Stimulated activated CD4-positive, alpha-beta T cell treated with anti-CD3 and anti-CD28 coated beads, Interleukin-1b, Interleukin-23, amount 100 ng/mL, for 4 hours (primary cell): ENCODE measurements around the gene GORASP1.

Source experiments
- DNase-seq, 2 donors: peaks; one replicate each; pipeline ENCODE4 v3.0.0-alpha.2; 2020; ENCODE audit warnings: low read depth in 2 of 2

The GORASP1 gene

GRCh38 chr3:39141171-39141995, 34.0 kb upstream of the GORASP1 start:
- DNase-seq = no peak

GRCh38 chr3:39140341-39140971, 33.0 kb upstream of the GORASP1 start:
- DNase-seq = no peak

- no peak for DNase-seq
These were observed 32.0 kb upstream of the GORASP1 start for GRCh38 chr3:39139442-39139841.

- no peak for DNase-seq
These were observed 31.5 kb upstream of the GORASP1 start for GRCh38 chr3:39138804-39139415.

GRCh38 chr3:39137991-39138803, 30.8 kb upstream of the GORASP1 start:
- no peak for DNase-seq

GRCh38 chr3:39137435-39137936, 30.1 kb upstream of the GORASP1 start:
- DNase-seq = no peak

- DNase-seq = no peak
These were observed 29.4 kb upstream of the GORASP1 start for GRCh38 chr3:39136533-39137434.

GRCh38 chr3:39135170-39135805, 27.9 kb upstream of the GORASP1 start:
- no peak for DNase-seq

GRCh38 chr3:39134305-39134704, 26.9 kb upstream of the GORASP1 start:
- no peak for DNase-seq

GRCh38 chr3:39133822-39134221, 26.4 kb upstream of the GORASP1 start:
- DNase-seq = no peak

GRCh38 chr3:39133093-39133490, 25.7 kb upstream of the GORASP1 start:
- no peak for DNase-seq

GRCh38 chr3:39132096-39133092, 25.0 kb upstream of the GORASP1 start:
- no peak for DNase-seq

GRCh38 chr3:39130693-39131265, 23.4 kb upstream of the GORASP1 start:
- no peak for DNase-seq

GRCh38 chr3:39130026-39130425, 22.6 kb upstream of the GORASP1 start:
- no peak for DNase-seq

GRCh38 chr3:39128951-39129350, 21.5 kb upstream of the GORASP1 start:
- no peak for DNase-seq

- no peak for DNase-seq
These were observed 20.5 kb upstream of the GORASP1 start for GRCh38 chr3:39127908-39128304.

- DNase-seq = no peak
These were observed 20.0 kb upstream of the GORASP1 start for GRCh38 chr3:39127269-39127907.

GRCh38 chr3:39126532-39127071, 19.2 kb upstream of the GORASP1 start:
- DNase-seq = no peak
